T-helper 2 cell treated with Interferon-gamma antibody and Interleukin-4, amounts not matched to agents 100 ng/mL and 5 ng/mL, for 36 hours (primary cell): Measurements from ENCODE around the gene TPGS1. TPM values are rescaled to one million over a fixed set of nuclear protein-coding genes. Genes with fewer than 3 reads are reported as not detected.

Source experiments
- intact Hi-C: fragments of 100-400 bp; cut with micrococcal nuclease; formaldehyde crosslinking; loops from one replicate; pipeline ENCODE4 v1.15.1; 2023
- total RNA-seq: library from RNA; stranded (reverse); gene quantifications from 2 replicates; pipeline ENCODE4 v1.2.3, GENCODE V29; 2022

Gene TPGS1
- total RNA-seq, 1 donor from 2014 or later, result 21.8 TPM

GRCh38 chr19:536881-537404 lies 29.6 kb downstream of the TPGS1 start:
- intact Hi-C loops, result no loop called here

GRCh38 chr19:538641-539428 lies 31.5 kb downstream of the TPGS1 start:
- intact Hi-C loops, result no loop called here

- intact Hi-C loops, result no loop called here
Observed at GRCh38 chr19:539429-540030, 32.2 kb downstream of the TPGS1 start.

- intact Hi-C loops, result no loop called here
Observed at GRCh38 chr19:540867-541637, 33.8 kb downstream of the TPGS1 start.

DNA sequence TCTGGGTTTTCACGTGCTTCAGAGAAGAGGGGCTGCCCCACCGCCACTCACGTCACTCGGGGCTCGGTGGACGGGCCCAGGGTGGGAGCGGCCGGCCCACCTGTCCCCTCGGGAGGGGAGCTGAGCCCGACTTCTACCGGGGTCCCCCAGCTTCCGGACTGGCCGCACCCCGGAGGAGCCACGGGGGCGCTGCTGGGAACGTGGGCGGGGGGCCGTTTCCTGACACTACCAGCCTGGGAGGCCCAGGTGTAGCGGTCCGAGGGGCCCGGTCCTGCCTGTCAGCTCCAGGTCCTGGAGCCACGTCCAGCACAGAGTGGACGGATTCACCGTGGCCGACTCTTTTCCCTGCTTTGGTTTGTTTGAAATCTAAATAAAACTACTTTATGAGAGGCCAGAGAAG lies 34.4 kb downstream of the TPGS1 start:
- intact Hi-C loops, result no loop called here

DNA sequence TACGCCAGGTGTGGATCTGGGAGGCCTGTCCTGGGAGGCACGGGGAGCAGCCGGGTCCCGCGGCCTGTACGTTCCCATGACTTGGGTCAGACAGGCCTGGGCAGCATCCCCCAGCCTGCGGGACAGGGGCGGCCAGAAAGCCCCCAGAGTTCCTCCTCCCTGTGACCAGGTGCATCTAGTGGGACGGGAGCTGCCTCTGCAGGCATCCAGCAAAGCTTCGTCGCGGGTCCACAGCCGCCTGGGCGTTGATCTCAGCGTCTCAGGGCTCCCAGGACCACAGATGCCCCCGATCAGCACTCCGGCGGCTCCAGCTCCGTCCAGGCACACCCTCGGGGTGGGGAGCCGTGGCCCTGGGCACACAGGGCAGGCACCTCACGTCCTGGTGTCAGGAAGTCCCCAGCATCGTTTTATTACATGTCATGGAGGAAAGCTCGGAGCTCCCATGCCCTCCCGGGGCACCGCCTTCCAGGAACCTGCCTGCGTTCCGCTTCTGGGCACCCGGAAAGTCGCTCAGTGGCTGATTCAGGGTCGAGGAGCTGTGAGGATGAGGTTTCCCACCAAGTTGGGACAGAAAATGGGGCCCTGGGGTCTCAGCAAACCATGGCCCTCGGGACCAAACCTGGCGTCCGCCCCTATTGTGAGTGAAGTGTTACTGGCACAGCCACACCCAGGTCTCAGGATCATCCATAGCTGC lies 35.0 kb downstream of the TPGS1 start:
- intact Hi-C loops, result no loop called here

DNA sequence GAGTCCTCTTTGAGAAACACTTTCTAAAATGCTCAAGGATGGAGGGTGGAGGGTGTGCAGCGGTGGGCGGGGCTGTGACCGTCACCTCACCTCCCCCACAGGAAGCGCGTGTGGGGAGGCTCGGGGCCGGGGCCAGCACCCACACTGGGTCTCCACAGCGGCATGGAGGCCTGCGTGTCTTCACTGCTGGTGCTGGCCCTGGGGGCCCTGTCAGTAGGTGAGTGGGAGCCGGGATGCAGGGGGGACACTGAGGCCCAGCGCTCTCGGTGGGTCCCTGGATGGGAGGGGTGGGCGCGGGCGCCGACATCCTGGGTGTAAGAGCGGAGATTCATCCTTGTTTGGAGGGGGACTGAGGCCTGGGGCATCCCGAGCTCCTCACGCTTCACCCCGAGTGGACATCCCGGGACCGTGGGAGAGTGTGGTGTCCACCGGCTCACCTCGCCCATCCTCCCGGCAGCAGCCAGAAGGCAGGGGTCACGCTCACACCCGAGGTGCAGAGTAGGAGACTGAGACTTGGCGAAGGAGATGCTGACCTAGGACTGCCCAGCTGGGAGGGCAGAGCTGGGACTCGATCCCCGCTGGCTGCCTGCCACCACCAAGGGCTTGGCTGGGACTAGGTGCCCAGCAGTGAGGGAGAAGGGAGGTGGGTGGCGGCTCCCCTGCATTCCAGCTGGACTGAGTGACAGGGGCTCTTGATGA lies 36.8 kb downstream of the TPGS1 start, which contains the start of gene GZMM:
TSS of gene GZMM (plus strand) at position 144 of the 699 bp plus-strand sequence. CDS start at position 163, 19 bp downstream.
- intact Hi-C loops, result loop anchor here (1.0 kb wide), 1 partner anchor 42 kb away; no protein-coding TSS in a partner anchor

DNA sequence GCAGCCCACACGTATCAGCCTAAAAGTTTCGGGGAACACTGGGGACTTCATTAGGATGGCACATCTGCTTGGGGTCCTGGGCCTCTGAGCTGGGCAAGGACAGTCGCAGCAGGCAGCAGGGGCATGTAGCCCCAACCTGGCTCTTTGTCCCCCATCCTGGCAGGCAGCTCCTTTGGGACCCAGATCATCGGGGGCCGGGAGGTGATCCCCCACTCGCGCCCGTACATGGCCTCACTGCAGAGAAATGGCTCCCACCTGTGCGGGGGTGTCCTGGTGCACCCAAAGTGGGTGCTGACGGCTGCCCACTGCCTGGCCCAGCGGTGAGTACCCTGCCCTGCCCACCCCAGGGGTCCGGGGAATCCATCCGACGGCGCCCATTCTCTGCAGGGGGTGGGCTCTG lies 39.8 kb downstream of the TPGS1 start:
- intact Hi-C loops, result no loop called here

DNA sequence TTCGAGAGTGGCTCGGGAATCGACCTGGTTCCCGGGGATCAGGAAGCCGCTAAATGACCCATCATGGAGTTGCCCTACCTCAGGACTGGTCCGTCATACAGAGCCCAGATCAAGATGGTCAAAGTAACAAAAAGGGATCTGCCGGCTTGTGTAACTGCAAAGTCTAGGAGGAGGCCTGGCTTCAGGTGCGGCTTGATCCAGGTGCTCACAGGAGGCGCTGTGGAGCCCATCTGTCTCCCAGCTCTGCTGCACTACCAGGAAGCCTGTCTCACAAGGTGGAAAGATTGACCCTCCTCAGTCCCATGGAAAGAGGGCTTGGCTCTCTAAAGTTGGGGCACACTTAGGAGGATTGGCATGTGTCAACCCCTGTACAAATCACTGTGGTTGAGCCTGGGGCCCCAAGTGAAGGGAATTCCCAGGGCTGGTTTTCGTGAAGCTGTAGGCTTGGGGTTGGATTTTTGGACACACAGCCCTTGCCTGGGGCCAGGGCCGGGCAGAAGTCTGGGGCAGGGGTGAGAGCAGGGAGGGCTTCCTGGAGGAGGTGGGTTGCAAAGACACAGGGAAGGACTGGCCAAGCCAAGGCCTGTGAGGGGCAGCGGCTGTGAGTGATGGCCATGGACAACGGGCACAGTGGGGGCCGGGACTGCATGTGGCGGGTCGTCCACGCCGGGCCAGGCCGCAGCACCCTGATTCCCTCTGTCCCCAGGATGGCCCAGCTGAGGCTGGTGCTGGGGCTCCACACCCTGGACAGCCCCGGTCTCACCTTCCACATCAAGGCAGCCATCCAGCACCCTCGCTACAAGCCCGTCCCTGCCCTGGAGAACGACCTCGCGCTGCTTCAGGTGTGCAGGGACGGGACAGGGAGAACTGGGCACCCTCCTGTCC lies 40.8 kb downstream of the TPGS1 start:
- intact Hi-C loops, result no loop called here

GRCh38 chr19:548886-549830 lies 41.9 kb downstream of the TPGS1 start:
- intact Hi-C loops, result no loop called here

DNA sequence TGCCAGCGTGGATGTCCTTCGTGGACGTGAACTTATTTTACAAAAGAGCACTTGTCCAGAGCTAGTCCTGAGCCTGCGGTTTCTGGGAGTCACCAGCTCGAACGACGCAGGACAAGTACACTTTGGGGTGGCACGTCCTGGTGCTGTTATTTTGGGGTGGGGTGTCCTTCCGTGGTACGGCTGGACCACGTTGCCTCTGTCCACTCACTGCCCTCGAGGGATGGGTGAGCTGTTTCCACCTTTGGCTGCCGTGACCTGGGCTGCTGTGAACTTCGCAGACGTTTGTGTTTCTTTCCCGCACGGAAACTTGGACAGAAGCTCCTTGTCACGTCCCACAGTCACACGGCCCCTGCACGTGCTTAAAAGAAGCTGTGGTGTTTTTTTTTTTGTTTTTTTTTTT lies 47.5 kb downstream of the TPGS1 start:
- intact Hi-C loops, result no loop called here

GRCh38 chr19:555474-555808 lies 48.1 kb downstream of the TPGS1 start:
- intact Hi-C loops, result no loop called here

DNA sequence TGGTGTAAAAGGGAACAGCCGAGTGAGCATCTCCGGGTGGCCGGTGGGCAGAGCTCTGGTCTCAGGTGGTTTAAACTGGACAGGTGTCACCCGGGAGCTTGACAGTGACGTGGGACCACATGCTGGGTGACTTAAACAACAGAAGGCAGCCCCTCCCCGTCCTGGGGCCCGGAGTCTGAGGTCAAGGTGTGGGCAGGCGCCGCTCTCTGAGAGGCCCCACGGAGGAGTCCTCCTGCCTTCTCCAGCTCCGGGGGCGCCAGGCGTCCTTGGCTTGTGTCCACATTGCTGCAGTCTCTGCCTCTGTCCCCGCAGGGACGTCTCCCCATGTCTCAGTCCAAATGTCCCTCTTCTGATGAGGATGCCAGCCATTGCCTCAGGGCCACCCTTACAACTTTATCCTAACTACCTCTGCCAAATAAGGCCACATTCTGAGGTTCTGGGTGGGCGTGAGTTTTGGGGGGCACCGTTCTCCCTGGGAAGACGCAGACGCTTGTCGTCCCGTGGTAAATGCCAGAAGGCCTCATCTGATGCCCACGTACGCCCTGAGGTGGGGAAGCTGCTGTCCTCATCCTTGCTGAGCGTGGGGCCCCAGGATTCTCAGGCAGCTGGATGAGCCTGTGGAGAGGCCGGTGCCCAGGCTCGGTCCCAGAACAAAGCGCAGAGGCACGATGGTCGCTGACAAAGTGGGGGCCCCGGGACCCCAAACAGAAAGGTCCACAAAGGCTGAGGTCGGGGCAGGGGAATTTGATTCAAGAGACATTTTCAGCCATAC lies 49.5 kb downstream of the TPGS1 start:
- intact Hi-C loops, result no loop called here

DNA sequence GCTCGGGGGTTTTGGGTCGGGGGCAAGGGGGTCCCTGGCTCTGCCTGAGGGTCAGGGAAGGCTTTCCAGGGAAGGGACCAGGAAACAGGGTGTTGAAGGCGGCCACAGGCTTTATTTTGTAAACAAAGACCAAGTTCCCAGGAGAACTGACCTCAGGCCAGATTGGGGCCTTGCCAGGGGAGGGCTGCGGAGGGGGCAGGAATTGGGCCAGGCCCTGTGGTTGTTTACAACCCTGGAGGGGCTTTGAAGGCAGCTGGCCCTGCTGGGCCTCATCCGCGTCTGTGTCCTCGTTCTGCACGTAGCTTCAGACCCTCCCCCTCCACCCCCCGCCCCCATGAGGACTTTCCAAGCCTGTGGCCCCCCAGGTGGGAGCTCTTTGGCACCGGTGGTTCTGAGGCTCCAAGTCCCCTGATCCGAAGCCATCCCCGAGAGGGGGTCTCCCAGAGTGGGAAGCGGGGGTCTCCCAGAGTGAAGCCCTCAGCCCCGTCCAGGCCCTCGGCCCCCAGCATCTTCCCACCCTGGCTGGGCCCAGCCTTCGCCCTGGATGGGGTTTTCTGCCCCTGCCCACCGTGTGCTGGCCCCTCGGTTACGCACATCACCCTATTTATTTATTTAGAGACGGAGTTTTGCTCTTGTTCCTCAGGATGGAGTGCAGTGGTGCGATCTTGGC lies 51.6 kb downstream of the TPGS1 start:
- intact Hi-C loops, result no loop called here

DNA sequence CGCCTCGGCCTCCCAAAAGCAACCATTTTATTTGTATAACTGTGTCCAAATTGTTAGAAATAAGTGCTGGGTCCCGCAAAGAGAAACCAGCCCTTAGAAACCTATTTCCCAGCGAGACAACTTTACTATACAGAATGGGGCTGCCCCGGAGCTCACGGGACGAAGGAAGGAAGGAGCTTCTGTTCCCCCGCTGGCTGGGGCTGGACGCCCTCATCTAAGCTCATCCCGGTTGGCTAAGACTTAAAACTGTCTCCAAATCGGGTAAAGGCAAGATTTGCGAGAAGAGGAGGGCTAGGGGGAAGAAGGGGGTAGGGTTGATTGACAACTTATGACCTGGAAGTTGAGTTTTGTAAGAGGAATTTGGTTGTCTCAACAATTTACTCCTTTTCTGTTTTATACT lies 52.8 kb downstream of the TPGS1 start:
- intact Hi-C loops, result no loop called here

DNA sequence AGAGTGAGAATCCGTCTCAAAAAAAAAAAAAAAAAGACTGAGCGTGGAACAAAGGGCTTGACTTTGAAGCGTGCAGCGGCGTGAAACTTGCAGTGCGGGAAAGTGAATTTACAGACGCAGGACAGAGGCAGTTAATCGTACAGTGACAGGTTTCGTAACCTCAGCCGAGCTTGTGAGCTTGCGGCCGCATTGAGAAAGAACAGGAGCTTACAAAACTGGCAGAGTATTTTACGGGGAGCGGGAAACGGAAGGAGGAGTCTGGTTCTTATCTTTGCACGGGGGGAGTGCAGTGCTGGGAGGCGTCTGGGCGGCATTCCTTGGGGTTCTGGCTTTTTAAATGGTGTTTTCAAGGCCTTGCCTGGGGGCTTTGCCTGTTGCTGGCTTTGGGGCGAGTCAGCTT lies 59.1 kb downstream of the TPGS1 start:
- intact Hi-C loops, result no loop called here

DNA sequence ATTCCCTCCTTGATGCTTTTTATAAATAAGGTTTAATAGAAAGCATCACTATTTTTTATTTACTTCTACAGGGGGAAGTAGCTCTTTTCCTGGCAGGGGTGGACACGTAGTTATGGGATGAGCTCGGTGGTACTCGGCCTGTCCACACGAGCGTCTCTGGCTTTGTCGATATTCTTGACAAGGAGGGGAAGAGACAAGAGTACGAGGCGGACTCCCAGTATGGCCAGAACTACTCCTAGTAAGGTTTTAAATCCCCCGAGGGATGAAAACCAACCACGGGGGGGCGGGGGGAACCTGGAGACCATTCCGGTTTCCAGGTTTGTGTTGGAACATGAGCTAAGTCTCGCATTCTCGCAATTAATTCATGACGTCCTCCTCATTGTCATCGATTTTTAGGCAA lies 59.5 kb downstream of the TPGS1 start:
- intact Hi-C loops, result no loop called here
